GM18526 (cell line): ENCODE measurements around the gene NDUFA13.

Experiments
- POLR2A ChIP-seq: IDR thresholded peaks from 3 replicates; pipeline ENCODE4 v1.6.1; 2011; ENCODE audit not compliant: insufficient read length; ENCODE audit errors: extremely low read depth

NDUFA13 gene

GRCh38 chr19:19520989-19521388 is 5.0 kb downstream of the NDUFA13 start:
- TF ChIP-seq POLR2A = no peak

DNA sequence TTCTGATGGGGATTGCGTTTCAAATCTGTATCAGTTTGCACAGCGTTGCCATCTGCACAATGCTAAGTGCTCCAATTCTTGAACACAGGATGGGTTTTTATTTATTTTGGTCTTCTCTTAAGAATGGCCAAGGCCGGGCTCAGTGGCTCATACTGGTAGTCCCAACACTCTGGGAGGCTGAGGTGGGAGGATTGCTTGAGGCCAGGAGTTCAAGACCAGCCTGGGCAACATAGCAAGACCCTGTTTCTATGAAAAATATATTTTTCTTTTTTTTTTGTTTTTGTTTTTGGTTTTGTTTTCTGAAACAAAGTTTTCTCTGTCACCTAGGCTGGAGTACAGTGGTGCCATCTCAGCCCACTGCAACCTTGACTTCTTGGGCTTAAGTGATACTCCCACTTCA is 7.2 kb downstream of the NDUFA13 start:
- no peak for TF ChIP-seq POLR2A

GRCh38 chr19:19524053-19524452 is 8.0 kb downstream of the NDUFA13 start:
- TF ChIP-seq POLR2A = no peak

DNA sequence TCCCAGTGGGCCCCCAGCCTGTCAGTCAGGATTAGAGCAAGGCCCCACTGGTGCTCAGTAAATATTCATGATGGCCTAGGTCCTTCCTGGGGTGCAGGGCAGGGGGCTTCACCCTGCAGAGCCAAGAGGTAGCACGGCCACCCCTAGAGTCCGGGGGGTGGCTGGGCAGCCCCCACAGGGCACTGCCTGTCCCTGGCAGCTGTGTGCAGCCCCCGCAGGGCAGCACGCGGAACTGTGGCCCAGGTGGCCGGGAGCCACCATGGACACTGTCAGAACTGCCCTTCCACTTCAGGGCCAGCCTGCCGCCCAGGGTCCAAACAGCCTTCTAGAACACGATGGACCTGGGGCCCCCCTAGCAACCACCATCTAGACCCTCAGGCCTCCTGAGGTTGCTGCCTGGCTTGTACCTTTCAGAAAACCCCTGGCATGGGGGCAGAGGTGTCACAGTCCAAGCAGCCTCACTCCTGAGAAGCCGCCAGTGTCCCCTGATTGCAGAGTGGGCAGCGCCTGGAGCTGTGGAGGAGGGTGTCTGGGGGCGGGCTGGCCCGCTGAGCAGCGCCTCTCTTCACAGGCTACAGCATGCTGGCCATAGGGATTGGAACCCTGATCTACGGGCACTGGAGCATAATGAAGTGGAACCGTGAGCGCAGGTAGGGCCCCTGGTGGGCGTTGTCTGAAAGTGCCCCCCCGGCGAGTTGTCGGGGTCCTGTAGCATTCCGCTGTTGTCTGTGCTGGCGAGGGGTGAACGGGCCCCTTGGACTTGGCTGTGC is 9.8 kb downstream of the NDUFA13 start:
- no peak for TF ChIP-seq POLR2A

GRCh38 chr19:19526581-19527370 is 10.8 kb downstream of the NDUFA13 start:
- TF ChIP-seq POLR2A = no peak

DNA sequence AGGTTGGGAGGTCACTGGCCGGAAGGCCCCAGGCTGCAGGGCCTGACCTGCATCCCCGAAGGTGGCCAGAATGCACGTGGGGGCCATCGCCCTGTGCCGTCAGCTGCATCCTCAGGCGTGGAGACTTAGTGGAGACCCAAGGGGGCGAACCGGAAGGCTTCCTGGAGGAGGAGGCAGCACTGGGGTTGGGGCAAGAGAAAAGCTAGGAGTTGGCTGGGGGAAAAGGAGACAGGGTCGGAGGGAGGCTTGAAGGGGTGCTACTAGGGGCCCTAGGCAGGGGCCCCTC is 11.3 kb downstream of the NDUFA13 start:
- no peak for TF ChIP-seq POLR2A

GRCh38 chr19:19527674-19528625 is 11.9 kb downstream of the NDUFA13 start:
- TF ChIP-seq POLR2A = no peak

DNA sequence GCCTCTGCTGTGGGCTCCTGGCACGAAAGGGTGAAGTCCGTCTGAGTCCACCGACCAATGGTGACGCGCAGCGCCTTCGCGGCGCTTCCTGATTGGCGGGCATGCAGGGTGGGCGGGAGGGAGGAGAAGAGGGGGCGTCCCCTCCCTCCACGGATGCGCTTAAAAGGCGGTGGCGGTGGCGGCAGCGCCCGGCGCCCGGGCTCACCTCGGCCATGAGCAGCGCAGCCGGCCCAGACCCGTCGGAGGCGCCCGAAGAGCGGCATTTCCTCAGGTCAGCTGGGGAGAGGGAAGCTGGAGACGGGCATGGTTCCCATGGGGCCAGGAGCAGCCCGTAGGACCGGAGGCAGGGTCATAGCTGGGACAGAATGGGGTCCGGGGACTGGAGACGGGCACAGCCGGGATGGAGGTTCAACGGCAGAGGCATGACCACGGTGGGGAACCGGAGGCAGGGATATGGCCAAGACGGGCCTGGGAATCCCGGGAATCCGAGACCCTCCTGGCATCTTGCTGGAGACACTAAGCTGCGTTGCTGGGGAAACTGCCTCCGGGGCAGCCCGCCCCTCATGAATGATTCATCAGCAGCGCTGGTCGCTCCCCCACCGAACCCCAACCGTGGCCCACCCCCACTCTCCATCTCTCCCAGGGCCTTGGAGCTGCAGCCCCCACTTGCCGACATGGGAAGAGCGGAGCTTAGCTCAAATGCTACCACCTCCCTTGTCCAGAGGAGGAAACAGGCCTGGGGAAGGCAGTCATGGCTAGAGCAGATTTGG is 12.9 kb downstream of the NDUFA13 start, which contains the start of gene YJEFN3:
YJEFN3 (plus strand) TSS at position 191 of the 770 bp plus-strand sequence; CDS start at position 213, 22 bp downstream.
- TF ChIP-seq POLR2A = no peak

DNA sequence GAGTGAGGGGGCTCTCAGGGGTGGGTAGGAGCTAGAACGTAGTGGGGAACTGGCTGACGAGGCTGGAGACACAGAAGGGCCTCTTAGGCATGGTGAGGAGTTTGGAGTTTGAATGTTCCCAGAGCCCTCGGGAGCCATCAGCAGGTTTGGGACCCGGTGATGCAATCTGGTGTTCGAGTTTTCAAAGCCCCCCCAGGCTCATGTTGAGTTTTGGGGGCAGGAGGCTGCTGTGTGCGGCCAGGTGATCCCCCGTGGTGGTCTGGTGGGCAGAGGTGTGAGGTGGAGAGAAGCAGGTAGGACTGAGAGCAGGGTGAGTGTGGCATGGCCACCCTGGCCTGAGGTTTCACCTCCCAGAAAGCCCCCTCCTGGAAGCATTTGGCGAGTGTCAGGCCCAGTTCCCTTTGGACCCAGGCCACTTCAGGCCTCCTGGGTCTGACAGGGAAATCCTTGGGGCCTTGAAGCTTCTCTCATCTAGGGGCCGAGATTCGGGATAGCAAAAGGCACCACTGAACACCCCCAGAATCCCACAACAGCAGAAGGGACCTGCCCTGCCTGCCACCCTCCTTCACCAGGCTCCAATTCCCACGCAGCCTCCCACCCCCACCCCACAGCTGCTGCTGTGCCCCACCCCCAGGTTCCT is 13.9 kb downstream of the NDUFA13 start:
- no peak for TF ChIP-seq POLR2A

- no peak for TF ChIP-seq POLR2A
Measured at GRCh38 chr19:19530423-19530804, 14.4 kb downstream of the NDUFA13 start.

DNA sequence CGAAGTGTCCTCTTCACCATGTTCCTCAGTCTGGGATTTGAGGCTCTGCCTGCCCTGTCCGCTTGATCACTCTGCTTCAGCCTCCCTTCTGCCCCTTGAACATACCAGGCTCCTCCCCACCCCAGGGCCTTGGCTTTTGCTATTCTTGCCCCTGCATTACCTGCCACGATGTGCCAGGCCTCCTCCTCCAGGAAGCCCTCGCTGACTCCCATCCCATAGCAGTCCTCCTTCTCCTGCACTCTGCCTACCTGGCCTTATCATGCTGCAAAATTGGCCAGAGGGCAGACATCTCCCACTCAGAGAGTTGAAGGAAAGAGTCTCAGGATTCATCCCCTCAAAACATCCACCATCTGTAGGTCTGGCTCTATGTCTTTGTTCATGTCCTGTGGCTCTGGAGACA is 14.9 kb downstream of the NDUFA13 start:
- TF ChIP-seq POLR2A = no peak

- no peak for TF ChIP-seq POLR2A
Measured at GRCh38 chr19:19531951-19532805, 16.2 kb downstream of the NDUFA13 start.
